ENCODE results near the gene IFITM10. TPM values are rescaled to one million over a fixed set of nuclear protein-coding genes. Genes with fewer than 3 reads are reported as not detected.
A peak's percentile ranks its signal among the peaks of the same experiment; 100 is the strongest.

The IFITM10 gene
- total RNA-seq, 1 donor from 2014 or later = 0.39 TPM

- no peak for DNase-seq (ENCODE audit: low read depth in 2 of 2)
Observed at GRCh38 chr11:1718326-1718725, 32.1 kb downstream of the IFITM10 start.

- no peak for DNase-seq (ENCODE audit: low read depth in 2 of 2)
Observed at GRCh38 chr11:1717745-1718144, 32.6 kb downstream of the IFITM10 start.

GRCh38 chr11:1714908-1715885 is 35.2 kb downstream of the IFITM10 start:
- DNase-seq (ENCODE audit: low read depth in 2 of 2) = no peak

GRCh38 chr11:1708716-1709115 is 41.7 kb downstream of the IFITM10 start:
- DNase-seq (ENCODE audit: low read depth in 2 of 2) = no peak

- DNase-seq (ENCODE audit: low read depth in 2 of 2) = no peak
Observed at GRCh38 chr11:1707751-1708150, 42.6 kb downstream of the IFITM10 start.

- no peak for DNase-seq (ENCODE audit: low read depth in 2 of 2)
Observed at GRCh38 chr11:1706634-1707400, 43.6 kb downstream of the IFITM10 start.

- no peak for DNase-seq (ENCODE audit: low read depth in 2 of 2)
Observed at GRCh38 chr11:1705126-1706052, 45.0 kb downstream of the IFITM10 start.

DNA sequence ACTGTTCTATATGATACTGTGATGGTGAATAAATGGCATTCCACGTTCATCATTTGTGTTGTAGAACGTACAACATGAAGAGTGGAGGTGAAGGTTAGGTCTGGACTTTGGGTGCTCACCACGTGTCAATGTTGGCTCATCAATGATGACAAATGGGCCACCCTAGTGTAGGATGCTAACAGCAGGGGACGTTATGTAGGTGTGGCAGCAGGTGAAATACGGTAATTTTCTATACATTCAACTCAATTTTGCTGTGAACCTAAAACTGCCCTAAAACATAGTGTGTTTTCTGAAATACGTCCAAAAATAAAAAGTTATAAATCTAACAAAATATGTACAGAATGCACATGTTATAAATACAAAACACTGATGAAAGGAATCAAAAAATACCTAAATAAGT is 47.2 kb downstream of the IFITM10 start:
- DNase-seq (ENCODE audit: low read depth in 2 of 2) = no peak

GRCh38 chr11:1702506-1702905 is 47.9 kb downstream of the IFITM10 start:
- no peak for DNase-seq (ENCODE audit: low read depth in 2 of 2)

GRCh38 chr11:1701091-1701807 is 49.1 kb downstream of the IFITM10 start:
- DNase-seq (ENCODE audit: low read depth in 2 of 2) = no peak

DNA sequence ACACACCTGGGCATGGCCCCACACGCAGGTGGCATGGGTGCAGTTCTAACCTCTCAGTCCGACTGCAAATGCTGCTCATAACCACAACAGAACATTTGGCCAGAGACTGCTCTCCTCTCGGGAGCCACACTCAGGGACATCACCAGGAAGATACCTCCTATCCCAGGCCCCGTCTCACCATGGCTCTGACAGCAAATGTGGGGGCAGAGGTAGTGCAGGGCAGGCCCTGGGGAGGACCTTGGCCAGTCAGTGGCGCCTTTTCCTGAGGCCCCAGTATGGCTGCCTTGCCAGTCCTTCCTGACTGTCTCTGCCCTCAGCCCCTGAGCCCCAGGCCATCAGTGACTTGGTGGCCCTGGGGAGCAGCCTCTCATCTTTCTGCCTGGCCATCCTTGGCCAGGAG is 50.6 kb downstream of the IFITM10 start:
- DNase-seq (ENCODE audit: low read depth in 2 of 2) = no peak

DNA sequence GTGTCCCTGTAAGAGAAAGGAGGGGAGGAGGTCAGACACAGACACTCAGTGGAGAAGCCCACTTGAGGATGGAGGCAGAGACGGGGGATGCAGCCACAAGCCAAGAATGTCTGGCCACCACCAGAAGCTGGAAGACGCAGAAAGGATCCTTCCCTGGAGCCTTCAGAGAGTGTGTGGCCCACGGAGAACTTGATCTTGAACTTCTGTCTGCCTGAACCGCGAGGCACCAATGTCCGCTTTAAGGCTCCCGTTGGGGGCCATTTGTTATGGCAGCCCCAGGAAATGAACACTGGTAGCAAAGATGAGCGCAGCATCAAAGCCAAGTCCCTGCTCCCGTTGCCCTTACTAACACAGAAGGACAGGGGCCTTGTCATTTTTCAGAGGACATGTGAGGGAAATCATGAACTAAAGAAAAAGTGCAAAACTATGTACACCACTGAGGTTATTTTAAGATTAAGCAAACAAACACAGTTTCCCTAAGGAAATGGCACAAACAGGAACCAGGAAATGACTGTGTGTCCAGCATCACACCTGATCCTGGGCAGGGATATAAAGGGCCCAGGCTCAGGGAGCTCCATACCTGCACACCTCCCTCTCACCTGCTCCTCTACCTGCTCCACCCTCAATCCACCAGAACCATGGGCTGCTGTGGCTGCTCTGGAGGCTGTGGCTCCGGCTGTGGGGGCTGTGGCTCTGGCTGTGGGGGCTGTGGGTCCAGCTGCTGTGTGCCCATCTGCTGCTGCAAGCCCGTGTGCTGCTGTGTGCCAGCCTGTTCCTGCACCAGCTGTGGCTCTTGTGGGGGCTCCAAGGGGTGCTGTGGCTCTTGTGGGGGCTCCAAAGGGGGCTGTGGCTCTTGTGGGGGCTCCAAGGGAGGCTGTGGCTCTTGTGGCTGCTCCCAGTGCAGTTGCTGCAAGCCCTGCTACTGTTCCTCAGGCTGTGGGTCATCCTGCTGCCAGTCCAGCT is 53.5 kb downstream of the IFITM10 start, which contains the start of gene KRTAP5-6:
Gene KRTAP5-6 (plus strand): TSS at position 588 of the 963 bp plus-strand sequence. CDS start 51 bp downstream, at position 639.
- peak; percentile 13 to 65 for DNase-seq (ENCODE audit: low read depth in 2 of 2)

- no peak for DNase-seq (ENCODE audit: low read depth in 2 of 2)
Observed at GRCh38 chr11:1695548-1696108, 54.8 kb downstream of the IFITM10 start.

- DNase-seq (ENCODE audit: low read depth in 2 of 2) = no peak
Observed at GRCh38 chr11:1694846-1695547, 55.4 kb downstream of the IFITM10 start.

DNA sequence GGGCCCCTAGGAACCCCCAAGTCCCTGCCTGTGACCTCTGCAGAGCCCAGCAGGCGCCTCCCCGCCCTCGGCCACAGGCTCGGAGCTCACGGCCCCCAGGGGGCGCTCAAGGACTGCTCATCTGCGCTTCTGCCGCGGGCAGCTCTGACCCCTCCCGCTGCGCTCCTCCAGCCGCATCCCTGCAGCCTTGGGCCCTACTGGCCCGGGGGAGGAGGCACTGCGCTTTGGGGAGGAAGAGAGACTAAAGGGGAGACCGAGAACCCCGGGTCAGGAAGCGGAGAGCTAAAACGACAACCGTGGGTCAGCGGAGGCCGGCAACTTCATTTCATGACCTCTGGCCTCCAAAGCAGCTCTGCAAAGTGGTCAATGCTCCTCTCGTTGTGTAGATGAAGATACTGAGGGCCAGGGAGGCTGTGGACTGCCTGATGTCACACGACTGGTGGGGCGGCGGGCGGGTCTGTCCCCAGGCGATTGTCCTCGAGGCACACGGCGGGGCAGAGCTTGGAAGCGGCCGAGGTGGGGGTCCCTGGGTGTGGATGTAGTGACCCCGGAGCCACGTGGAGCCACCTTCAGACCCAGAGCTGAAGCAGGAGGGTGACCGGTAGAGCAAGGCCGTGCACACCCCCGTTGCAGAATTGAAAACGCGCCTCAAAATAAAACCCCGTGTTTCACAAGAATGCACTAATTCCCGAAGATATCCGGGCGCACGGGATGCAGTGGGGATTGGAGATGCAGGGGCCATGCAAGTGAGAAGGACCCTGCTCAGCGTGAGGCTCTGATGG is 56.1 kb downstream of the IFITM10 start:
- peak; percentile 41 to 71 for DNase-seq (ENCODE audit: low read depth in 2 of 2)

GRCh38 chr11:1693327-1694063 is 56.9 kb downstream of the IFITM10 start:
- peak; percentile 27 to 68 for DNase-seq (ENCODE audit: low read depth in 2 of 2)

Measured in dermis microvascular lymphatic vessel endothelial cell (primary cell).